Upper lobe of right lung (tissue), 1 donor: ENCODE measurements around the gene CCSER2. TPM values are rescaled to one million over a fixed set of nuclear protein-coding genes. Genes with fewer than 3 reads are reported as not detected.

Experiments
- ATAC-seq: fragments of 200-7000 bp; cut with Tn5 transposase; one replicate; pipeline ENCODE4 v1.9.1; 2020; ENCODE audit warnings: mild to moderate bottlenecking, moderate library complexity
- DNase-seq: peaks from one replicate; pipeline ENCODE4 v3.0.0-alpha.2; 2020
- H3K27ac ChIP-seq: fragments of 200-600 bp; one replicate; pipeline ENCODE4 v1.8.0; 2022
- H3K27me3 ChIP-seq: fragments of 200-600 bp; one replicate; pipeline ENCODE4 v1.8.0; 2022; ENCODE audit warnings: mild to moderate bottlenecking
- H3K36me3 ChIP-seq: fragments of 200-600 bp; one replicate; pipeline ENCODE4 v1.8.0; 2022
- H3K4me1 ChIP-seq: fragments of 200-600 bp; one replicate; pipeline ENCODE4 v1.8.0; 2022
- H3K4me3 ChIP-seq: fragments of 200-600 bp; one replicate; pipeline ENCODE4 v1.8.0; 2022; ENCODE audit warnings: mild to moderate bottlenecking
- H3K9me3 ChIP-seq: fragments of 200-600 bp; one replicate; pipeline ENCODE4 v1.8.0; 2022
- CTCF ChIP-seq: fragments of 200-600 bp; IDR thresholded peaks from one replicate; pipeline ENCODE4 v1.8.0; 2022; ENCODE audit warnings: antibody characterized with exemption
- intact Hi-C: fragments of 100-400 bp; cut with DNase I; formaldehyde crosslinking; loops from one replicate; pipeline ENCODE4 v1.11.0; 2022
- total RNA-seq: library from RNA; stranded (reverse); fragmentation: NEBNext Ultra II Directional; extraction: Animal tissue kit (Norgen Biotek cat#: 25700); gene quantifications from one replicate; pipeline ENCODE4 v1.2.1, GENCODE V29; 2021
- donor health status: DM: no; HTN: yes; CAD: no; lungs with severe emphysema.

The CCSER2 gene
- total RNA-seq, 1 donor from 2014 or later = 74.4 TPM

GRCh38 chr10:84545651-84546050, 217.3 kb downstream of the CCSER2 start:
- Histone ChIP-seq H3K27ac (no peak overlapping the region), H3K9me3 (no peaks in the 10 kb centered on the region), H3K4me3 (no peak overlapping the region), H3K36me3 (no peaks in the 10 kb centered on the region), H3K27me3 (peaks cover 11% of the 10 kb centered on the region), H3K4me1 (peaks cover 4% of the 10 kb centered on the region)
- ATAC-seq = no peak
- intact Hi-C loops = no loop called here
- DNase-seq = no peak
- TF ChIP-seq CTCF = no peak

DNA sequence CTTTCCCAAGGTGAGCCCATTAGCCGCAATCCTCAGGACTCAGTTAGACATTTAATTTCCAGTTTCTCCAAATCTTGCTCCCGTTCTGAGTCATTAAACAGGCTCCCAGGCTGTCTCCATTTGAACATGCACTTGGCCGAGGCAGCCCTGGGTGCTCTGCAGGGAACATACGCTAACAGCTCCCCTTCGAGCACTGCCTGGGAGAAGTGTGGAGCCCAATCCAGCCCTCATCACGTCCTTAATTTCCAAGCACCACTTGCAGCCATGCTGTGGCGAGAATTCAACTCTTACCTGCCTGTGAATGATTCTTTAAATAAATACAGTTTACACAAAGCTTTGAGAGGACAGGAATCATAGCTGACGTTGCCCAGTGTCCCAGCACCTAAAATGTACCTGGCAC, 218.2 kb downstream of the CCSER2 start:
- Histone ChIP-seq H3K9me3 (no peaks in the 10 kb centered on the region), H3K4me1 (no peaks in the 10 kb centered on the region), H3K4me3 (no peak overlapping the region), H3K27me3 (peaks cover 11% of the 10 kb centered on the region), H3K27ac (no peak overlapping the region), H3K36me3 (no peaks in the 10 kb centered on the region)
- DNase-seq = no peak
- intact Hi-C loops = no loop called here
- no peak for TF ChIP-seq CTCF
- peak; percentile 81 for ATAC-seq

- H3K9me3 ChIP-seq = no peaks in the 10 kb centered on the region
- intact Hi-C loops = no loop called here
Measured at GRCh38 chr10:84547616-84548015, 219.2 kb downstream of the CCSER2 start.

DNA sequence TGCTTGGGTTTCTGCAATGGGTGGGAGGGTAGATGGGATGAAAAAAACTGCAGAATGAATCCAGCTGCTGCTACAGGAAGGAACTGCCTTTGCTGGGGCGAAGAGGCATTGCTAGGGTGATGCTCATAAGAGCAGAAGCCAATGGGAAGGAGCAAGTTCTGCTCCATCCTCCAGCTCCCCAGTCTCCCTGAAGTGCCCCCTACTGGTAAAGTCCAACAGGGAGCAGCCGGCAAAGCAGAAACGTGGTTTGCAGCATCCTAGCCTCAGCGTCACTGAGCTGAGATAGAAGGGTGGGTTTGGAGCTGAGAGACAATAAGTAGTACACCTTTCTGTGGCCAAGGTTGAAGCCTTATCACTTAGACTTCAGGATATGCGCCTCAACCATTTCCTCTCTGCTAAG, 220.5 kb downstream of the CCSER2 start:
- Histone ChIP-seq H3K9me3 (no peaks in the 10 kb centered on the region), H3K4me1 (no peaks in the 10 kb centered on the region), H3K27me3 (peaks cover 14% of the 10 kb centered on the region), H3K4me3 (no peak overlapping the region), H3K27ac (no peak overlapping the region), H3K36me3 (no peaks in the 10 kb centered on the region)
- ATAC-seq (no peak), DNase-seq (no peak)
- TF ChIP-seq CTCF = no peak
- intact Hi-C loops = no loop called here

More at GRCh38 chr10:84547616-84548015, 219.2 kb downstream of the CCSER2 start:
- Histone ChIP-seq H3K36me3 (no peaks in the 10 kb centered on the region), H3K27ac (no peak overlapping the region), H3K4me3 (no peak overlapping the region), H3K27me3 (peaks cover 14% of the 10 kb centered on the region), H3K4me1 (no peaks in the 10 kb centered on the region)
- DNase-seq (no peak), ATAC-seq (no peak)
- TF ChIP-seq CTCF = no peak

GRCh38 chr10:84549368-84550165, 221.2 kb downstream of the CCSER2 start:
- H3K27ac ChIP-seq = no peak overlapping the region
- no peak for TF ChIP-seq CTCF
- H3K4me1 ChIP-seq = no peaks in the 10 kb centered on the region
- no peak for ATAC-seq
- no peak for DNase-seq
- no peaks in the 10 kb centered on the region for H3K36me3 ChIP-seq
- intact Hi-C loops = no loop called here
- no peak overlapping the region for H3K4me3 ChIP-seq
- peaks cover 14% of the 10 kb centered on the region for H3K27me3 ChIP-seq
- H3K9me3 ChIP-seq = no peaks in the 10 kb centered on the region
